ENCODE results near the gene ARHGDIG.

The ARHGDIG gene

DNA sequence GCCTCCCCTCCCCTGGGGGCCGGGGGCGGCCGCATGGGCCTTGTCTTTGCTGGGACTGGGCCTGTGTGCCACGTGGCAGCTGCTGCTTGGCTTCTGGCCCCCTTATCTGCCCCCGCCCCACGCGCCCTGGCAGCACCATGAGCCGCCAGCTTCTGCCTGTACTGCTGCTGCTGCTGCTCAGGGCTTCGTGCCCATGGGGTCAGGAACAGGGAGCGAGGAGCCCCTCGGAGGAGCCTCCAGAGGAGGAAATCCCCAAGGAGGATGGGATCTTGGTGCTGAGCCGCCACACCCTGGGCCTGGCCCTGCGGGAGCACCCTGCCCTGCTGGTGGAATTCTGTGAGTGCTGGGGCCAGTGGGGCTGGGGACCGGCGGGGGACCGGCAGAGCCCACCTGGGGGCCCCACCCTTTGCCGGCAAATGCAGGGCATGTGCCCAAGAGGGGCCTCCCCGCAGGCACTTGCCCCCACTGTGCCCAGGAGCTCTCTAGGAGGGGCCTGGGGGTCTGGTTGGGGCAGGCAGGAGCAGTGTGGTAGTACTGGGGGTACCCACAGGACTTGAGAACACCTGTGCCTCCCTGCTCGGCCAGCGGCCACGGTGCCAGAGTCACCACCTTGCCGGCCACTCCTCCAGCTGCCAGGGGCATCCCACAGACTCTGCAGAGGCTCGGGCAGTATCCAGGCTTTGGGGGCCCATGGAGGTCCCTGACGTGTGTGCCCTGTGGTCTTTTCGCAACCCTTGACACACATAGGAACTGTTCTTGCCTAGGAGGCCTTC lies 2.8 kb downstream of the ARHGDIG start, which contains the start of gene PDIA2:
Gene PDIA2 (plus strand): TSS at position 132 of the 773 bp plus-strand sequence. CDS start 6 bp downstream, at position 138.
- Histone ChIP-seq H3K27me3 (ENCODE audit: control insufficient read depth, insufficient read depth, low read length) (peaks cover 25% of the 10 kb centered on the region), H3K9me3 (ENCODE audit: control insufficient read depth, insufficient read depth, low read length) (no peaks in the 10 kb centered on the region), H3K27ac (ENCODE audit: low read depth, low read length) (no peak within 1 kb of the TSS), H3K4me3 (ENCODE audit: low read depth, low read length) (no peak within 1 kb of the TSS), H3K36me3 (ENCODE audit: control insufficient read depth, insufficient read depth, low read length) (peaks cover 13% of the 10 kb centered on the region), H3K9ac (ENCODE audit: low read depth, low read length) (no peak within 1 kb of the TSS), H3K4me1 (ENCODE audit: control insufficient read depth, insufficient read depth, low read length) (no peaks in the 10 kb centered on the region)

DNA sequence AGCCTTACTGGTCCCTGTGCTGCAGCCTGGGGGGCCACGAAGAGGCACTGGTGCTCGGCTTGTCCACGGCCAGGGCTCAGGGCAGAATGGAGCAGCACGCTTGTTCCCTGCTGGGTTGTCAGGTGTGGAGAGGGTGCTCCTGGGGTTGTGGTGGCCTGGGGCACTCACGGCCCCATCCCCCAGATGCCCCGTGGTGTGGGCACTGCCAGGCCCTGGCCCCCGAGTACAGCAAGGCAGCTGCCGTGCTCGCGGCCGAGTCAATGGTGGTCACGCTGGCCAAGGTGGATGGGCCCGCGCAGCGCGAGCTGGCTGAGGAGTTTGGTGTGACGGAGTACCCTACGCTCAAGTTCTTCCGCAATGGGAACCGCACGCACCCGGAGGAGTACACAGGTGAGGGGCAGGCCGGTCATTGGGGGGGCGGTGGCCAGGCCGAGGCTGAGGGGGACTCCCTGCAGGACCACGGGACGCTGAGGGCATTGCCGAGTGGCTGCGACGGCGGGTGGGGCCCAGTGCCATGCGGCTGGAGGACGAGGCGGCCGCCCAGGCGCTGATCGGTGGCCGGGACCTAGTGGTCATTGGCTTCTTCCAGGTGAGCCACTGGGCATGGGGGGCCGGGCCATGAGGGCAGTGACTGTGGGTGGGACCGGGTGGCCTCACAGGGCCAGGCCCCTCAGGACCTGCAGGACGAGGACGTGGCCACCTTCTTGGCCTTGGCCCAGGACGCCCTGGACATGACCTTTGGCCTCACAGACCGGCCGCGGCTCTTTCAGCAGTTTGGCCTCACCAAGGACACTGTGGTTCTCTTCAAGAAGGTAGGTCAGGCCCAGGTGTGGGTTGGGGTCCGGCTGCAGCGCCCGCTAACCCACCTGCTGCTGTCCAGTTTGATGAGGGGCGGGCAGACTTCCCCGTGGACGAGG lies 4.1 kb downstream of the ARHGDIG start:
- no peak overlapping the region for H3K4me3 ChIP-seq (ENCODE audit: low read depth, low read length)
- H3K9me3 ChIP-seq (ENCODE audit: control insufficient read depth, insufficient read depth, low read length) = no peaks in the 10 kb centered on the region
- H3K27me3 ChIP-seq (ENCODE audit: control insufficient read depth, insufficient read depth, low read length) = peaks cover 20% of the 10 kb centered on the region
- H3K27ac ChIP-seq (ENCODE audit: low read depth, low read length) = no peak overlapping the region
- H3K36me3 ChIP-seq (ENCODE audit: control insufficient read depth, insufficient read depth, low read length) = peaks cover 25% of the 10 kb centered on the region
- H3K9ac ChIP-seq (ENCODE audit: low read depth, low read length) = no peak overlapping the region
- no peaks in the 10 kb centered on the region for H3K4me1 ChIP-seq (ENCODE audit: control insufficient read depth, insufficient read depth, low read length)

DNA sequence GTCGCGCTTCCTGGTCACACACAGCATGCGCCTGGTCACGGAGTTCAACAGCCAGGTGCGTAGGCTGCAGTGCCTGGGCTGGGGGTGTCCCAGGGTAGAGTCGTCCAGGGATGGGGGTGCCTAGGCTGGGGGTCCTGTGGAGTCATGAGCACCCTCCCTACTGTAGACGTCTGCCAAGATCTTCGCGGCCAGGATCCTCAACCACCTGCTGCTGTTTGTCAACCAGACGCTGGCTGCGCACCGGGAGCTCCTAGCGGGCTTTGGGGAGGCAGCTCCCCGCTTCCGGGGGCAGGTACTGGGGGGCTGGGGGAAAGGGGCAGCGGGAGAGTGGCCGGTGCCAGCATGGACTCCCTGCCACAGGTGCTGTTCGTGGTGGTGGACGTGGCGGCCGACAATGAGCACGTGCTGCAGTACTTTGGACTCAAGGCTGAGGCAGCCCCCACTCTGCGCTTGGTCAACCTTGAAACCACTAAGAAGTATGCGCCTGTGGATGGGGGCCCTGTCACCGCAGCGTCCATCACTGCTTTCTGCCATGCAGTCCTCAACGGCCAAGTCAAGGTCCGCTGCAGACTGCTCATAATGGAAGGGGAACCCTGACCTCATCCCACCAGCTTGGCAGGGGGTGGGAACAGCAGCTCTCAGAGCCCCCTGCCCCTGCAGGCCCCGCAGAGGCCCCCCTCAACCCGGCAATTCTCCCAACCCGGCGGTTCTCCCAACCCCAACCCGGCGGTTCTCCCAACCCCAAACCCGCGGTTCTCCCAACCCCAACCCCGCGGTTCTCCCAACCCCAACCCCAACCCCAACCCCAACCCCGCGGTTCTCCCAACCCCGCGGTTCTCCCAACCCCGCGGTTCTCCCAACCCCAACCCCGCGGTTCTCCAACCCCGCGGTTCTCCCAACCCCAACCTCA lies 5.0 kb downstream of the ARHGDIG start:
- Histone ChIP-seq H3K27ac (ENCODE audit: low read depth, low read length) (no peak overlapping the region), H3K9ac (ENCODE audit: low read depth, low read length) (no peak overlapping the region), H3K9me3 (ENCODE audit: control insufficient read depth, insufficient read depth, low read length) (no peaks in the 10 kb centered on the region), H3K27me3 (ENCODE audit: control insufficient read depth, insufficient read depth, low read length) (peaks cover 14% of the 10 kb centered on the region), H3K36me3 (ENCODE audit: control insufficient read depth, insufficient read depth, low read length) (peaks cover 29% of the 10 kb centered on the region), H3K4me3 (ENCODE audit: low read depth, low read length) (no peak overlapping the region), H3K4me1 (ENCODE audit: control insufficient read depth, insufficient read depth, low read length) (no peaks in the 10 kb centered on the region)

DNA sequence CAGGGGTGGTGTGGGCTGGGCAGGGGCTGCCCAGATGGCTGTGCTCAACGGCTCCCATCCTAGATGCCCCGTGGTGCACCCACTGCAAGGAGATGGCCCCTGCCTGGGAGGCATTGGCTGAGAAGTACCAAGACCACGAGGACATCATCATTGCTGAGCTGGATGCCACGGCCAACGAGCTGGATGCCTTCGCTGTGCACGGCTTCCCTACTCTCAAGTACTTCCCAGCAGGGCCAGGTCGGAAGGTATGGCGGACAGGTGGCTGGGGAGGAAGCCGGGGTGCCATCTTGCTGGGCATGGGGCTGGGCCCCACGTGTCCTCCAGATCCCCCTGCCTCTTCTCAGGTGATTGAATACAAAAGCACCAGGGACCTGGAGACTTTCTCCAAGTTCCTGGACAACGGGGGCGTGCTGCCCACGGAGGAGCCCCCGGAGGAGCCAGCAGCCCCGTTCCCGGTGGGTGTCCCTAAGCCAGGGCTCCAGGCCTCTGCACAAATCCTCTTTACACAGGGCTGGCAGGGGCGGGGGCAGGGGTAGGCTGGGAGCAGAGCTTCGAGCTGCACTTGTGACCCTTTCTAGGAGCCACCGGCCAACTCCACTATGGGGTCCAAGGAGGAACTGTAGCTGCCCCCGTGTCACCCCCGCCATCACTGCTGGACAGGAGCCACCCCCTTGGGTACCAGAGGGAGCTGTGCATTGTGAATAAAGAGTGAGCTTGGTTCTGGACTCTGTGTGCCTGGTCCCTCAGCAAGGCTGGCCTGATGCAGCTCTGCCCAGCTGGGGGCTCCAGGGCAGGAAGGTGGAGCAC lies 6.3 kb downstream of the ARHGDIG start:
- no peak overlapping the region for H3K9ac ChIP-seq (ENCODE audit: low read depth, low read length)
- peaks cover 41% of the 10 kb centered on the region for H3K36me3 ChIP-seq (ENCODE audit: control insufficient read depth, insufficient read depth, low read length)
- peaks cover 3% of the 10 kb centered on the region; the same call in 1 of the 2 replicates for H3K27me3 ChIP-seq (ENCODE audit: control insufficient read depth, insufficient read depth, low read length)
- no peaks in the 10 kb centered on the region for H3K9me3 ChIP-seq (ENCODE audit: control insufficient read depth, insufficient read depth, low read length)
- H3K27ac ChIP-seq (ENCODE audit: low read depth, low read length) = no peak overlapping the region
- H3K4me1 ChIP-seq (ENCODE audit: control insufficient read depth, insufficient read depth, low read length) = no peaks in the 10 kb centered on the region
- no peak overlapping the region for H3K4me3 ChIP-seq (ENCODE audit: low read depth, low read length)

DNA sequence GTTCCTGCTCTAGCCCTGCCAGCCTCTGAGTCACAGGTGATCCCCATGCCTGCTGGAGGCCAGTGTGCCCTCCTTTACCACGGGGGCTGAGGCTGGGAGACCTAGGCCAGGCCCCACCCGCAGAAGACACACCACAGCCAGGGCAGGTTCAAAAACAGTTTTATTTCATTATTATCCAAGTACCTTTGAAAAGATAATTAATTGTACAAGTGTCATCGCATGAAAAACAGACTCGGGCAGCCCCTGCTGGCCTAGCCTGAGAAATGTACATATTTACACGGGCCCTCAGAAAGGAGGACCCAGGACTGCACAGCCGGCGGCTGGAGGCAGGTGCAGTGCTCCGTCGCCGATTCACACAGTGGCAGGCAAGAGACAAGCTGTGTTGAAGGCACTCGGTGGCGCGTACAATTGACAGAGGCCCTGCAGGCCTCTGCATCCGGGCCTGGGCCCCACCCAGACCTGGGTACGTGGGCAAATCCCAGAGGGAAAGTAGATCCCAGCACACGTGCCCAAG lies 7.0 kb downstream of the ARHGDIG start:
- Histone ChIP-seq H3K27me3 (ENCODE audit: control insufficient read depth, insufficient read depth, low read length) (no peaks in the 10 kb centered on the region), H3K36me3 (ENCODE audit: control insufficient read depth, insufficient read depth, low read length) (peaks cover 44% of the 10 kb centered on the region), H3K9ac (ENCODE audit: low read depth, low read length) (no peak overlapping the region), H3K4me3 (ENCODE audit: low read depth, low read length) (no peak overlapping the region), H3K27ac (ENCODE audit: low read depth, low read length) (no peak overlapping the region), H3K9me3 (ENCODE audit: control insufficient read depth, insufficient read depth, low read length) (no peaks in the 10 kb centered on the region), H3K4me1 (ENCODE audit: control insufficient read depth, insufficient read depth, low read length) (no peaks in the 10 kb centered on the region)

DNA sequence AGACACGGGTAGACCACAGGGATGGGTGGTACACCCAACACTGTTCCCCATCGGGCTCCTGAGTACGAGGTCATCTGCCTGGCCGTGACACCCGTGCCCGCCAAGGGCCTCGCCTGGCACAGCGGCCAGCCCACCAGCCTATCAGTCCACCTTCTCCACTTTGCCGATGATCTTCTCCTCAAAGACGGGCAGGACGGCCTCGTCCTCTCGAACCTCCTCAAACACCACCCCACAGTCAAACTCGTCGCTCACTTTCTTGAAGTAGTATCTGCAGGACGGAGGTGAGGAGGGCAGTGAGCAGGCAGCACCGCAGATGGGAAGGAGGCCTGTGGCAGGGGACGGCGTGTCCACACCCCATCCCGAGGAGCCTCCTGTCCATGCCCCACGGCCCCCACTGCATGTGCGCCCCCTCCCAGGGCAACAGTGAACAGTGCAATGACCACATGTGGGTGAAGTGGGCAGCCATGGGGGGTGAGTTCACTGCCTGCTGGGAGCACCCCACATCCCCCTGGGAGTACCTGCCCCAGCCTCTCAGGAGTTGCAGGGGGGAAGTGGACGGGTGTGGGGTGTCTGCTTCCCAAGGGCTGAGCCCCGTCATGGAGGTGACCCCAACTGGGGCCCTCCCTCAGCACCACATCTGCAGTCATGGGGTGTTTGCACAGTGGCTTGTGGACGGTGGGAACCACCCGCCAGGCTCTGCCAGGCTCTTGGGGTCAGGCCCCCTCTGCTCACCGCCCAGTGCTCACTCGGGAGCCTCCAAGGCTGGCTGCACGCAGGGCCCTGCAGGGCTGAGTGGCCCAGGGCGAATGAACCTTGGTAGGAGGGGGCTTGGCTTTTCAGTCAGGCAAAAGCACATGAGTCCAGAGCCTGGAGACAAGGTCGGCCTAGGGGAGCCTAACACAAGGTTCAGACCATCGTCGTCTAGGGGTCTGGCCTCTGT lies 7.9 kb downstream of the ARHGDIG start:
- no peaks in the 10 kb centered on the region for H3K4me1 ChIP-seq (ENCODE audit: control insufficient read depth, insufficient read depth, low read length)
- H3K36me3 ChIP-seq (ENCODE audit: control insufficient read depth, insufficient read depth, low read length) = peaks cover 53% of the 10 kb centered on the region
- H3K9me3 ChIP-seq (ENCODE audit: control insufficient read depth, insufficient read depth, low read length) = no peaks in the 10 kb centered on the region
- no peak overlapping the region for H3K27ac ChIP-seq (ENCODE audit: low read depth, low read length)
- no peaks in the 10 kb centered on the region for H3K27me3 ChIP-seq (ENCODE audit: control insufficient read depth, insufficient read depth, low read length)
- H3K4me3 ChIP-seq (ENCODE audit: low read depth, low read length) = no peak overlapping the region
- no peak overlapping the region for H3K9ac ChIP-seq (ENCODE audit: low read depth, low read length)

DNA sequence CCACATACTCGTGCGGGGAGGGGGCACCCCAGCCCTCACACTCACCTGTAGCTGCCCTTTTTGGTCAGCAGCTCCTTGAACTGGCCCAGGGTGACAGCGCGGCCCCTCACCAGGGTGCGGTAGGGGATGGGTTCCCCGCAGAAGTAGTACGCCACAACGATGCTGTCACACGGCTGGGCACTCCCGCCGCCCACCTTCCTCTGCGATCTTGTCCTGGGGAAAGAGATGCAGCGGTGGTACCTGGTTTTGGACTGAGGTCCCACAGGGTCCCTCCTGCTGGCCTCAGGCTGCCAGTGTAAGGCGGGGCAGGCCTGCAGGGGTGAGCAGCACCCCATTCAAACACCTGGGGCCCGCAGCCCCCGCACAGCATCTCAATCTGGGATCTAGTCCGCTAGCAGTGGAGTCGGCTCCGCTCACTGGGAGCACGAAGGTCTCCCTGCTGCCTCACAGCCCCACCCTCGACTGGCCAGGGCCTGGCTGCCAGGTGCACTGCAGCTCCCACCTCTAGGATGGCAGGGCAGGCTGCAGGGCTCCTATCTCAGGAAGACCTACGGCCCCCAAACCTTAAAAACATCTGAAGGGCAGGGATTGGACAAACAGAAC lies 9.1 kb downstream of the ARHGDIG start:
- Histone ChIP-seq H3K9me3 (ENCODE audit: control insufficient read depth, insufficient read depth, low read length) (no peaks in the 10 kb centered on the region), H3K4me3 (ENCODE audit: low read depth, low read length) (no peak overlapping the region), H3K9ac (ENCODE audit: low read depth, low read length) (no peak overlapping the region), H3K27me3 (ENCODE audit: control insufficient read depth, insufficient read depth, low read length) (no peaks in the 10 kb centered on the region), H3K4me1 (ENCODE audit: control insufficient read depth, insufficient read depth, low read length) (no peaks in the 10 kb centered on the region), H3K27ac (ENCODE audit: low read depth, low read length) (no peak overlapping the region), H3K36me3 (ENCODE audit: control insufficient read depth, insufficient read depth, low read length) (peaks cover 59% of the 10 kb centered on the region)

DNA sequence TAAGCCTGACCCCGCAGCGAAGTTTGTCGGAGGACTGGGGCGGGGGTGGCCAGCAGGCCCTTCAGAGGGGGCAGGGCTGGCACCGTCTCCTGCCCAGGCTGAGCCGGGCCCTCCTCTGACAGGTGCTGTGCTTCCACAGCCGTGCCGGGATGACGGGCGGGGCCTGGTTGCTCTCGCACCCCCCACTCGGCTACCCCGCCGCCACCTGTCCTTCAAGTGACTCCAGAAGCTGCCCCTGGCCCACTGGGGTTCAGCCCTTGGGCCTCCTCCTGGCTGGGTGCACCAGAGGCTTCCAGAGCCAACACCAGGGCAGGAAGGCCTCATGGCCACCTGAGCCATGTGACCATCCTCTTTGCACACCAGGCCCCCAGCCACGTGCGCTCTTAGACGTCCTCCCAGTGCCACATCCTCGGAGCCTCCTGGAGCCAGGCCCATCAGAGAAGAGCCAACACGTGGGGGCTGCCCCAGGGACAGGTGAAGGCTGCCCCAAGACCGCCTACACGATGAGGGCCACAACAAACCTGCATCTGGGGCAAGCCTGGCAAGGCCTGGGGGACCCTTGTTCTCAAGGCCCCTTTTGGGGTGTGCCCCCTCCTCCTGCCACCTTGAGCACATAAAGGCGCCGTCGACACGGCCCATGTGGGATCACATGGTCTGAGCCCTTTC lies 9.8 kb downstream of the ARHGDIG start:
- Histone ChIP-seq H3K4me3 (ENCODE audit: low read depth, low read length) (no peak overlapping the region), H3K4me1 (ENCODE audit: control insufficient read depth, insufficient read depth, low read length) (no peaks in the 10 kb centered on the region), H3K27ac (ENCODE audit: low read depth, low read length) (no peak overlapping the region), H3K9me3 (ENCODE audit: control insufficient read depth, insufficient read depth, low read length) (no peaks in the 10 kb centered on the region), H3K27me3 (ENCODE audit: control insufficient read depth, insufficient read depth, low read length) (no peaks in the 10 kb centered on the region), H3K36me3 (ENCODE audit: control insufficient read depth, insufficient read depth, low read length) (peaks cover 59% of the 10 kb centered on the region), H3K9ac (ENCODE audit: low read depth, low read length) (no peak overlapping the region)
